NT2/D1 (cell line): ENCODE data around the gene TXN.

ENCODE experiments used
- DNase-seq: peaks from one replicate; pipeline ENCODE4 v3.0.0-alpha.2; 2011; ENCODE audit warnings: low read depth, low spot score
- H3K27me3 ChIP-seq: 2 replicates; pipeline ENCODE4 v1.6.0; 2011; ENCODE audit warnings: mild to moderate bottlenecking; ENCODE audit not compliant: insufficient read length, insufficient read depth
- H3K36me3 ChIP-seq: 2 replicates; pipeline ENCODE4 v1.6.1; 2011; ENCODE audit warnings: mild to moderate bottlenecking, low read length, mixed read lengths; ENCODE audit not compliant: insufficient read depth, insufficient read length
- H3K4me1 ChIP-seq: 2 replicates; pipeline ENCODE4 v1.5.1; 2011; ENCODE audit not compliant: insufficient read depth, insufficient read length
- H3K4me3 ChIP-seq: 2 replicates; pipeline ENCODE4 v1.5.1; 2011; ENCODE audit warnings: low read depth; ENCODE audit not compliant: insufficient read length
- H3K9ac ChIP-seq: 2 replicates; pipeline ENCODE4 v1.6.0; 2011; ENCODE audit warnings: low read depth; ENCODE audit not compliant: insufficient read length
- H3K9me3 ChIP-seq: 2 replicates; pipeline ENCODE4 v1.5.1; 2011; ENCODE audit warnings: mild to moderate bottlenecking, low read length; ENCODE audit not compliant: insufficient read depth
- SUZ12 ChIP-seq: IDR thresholded peaks from 2 replicates; pipeline ENCODE4 v1.6.1; 2011; ENCODE audit not compliant: insufficient read length, insufficient read depth; ENCODE audit errors: extremely low read depth
- YY1 ChIP-seq: IDR thresholded peaks from 2 replicates; pipeline ENCODE4 v1.6.1; 2011; ENCODE audit not compliant: insufficient read length, insufficient read depth
- ZNF274 ChIP-seq: IDR thresholded peaks from 2 replicates; pipeline ENCODE4 v1.6.1; 2011; ENCODE audit warnings: mild to moderate bottlenecking, low read depth, low read length

The TXN gene

DNA sequence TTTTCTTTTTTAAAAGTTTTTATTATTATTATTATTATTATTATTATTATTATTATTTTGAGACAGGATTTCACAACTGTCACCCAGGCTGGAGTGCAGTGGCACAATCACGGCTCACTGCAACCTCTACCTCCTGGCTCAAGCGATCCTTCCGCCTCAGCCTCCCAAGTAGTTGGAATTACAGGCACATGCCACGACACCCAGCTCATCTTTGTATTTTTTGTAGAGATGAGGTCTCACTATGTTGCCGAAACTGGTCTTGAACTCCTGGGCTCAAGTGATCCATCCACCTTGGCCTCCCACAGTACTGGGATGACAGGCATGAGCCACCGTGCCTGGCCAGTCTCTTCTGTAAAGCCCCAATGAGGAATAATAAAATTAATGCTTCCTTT is 31.0 kb upstream of the TXN start:
- Histone ChIP-seq H3K4me1 (no peaks in the 10 kb centered on the region), H3K27me3 (no peaks in the 10 kb centered on the region), H3K4me3 (no peak overlapping the region), H3K9me3 (no peaks in the 10 kb centered on the region), H3K36me3 (no peaks in the 10 kb centered on the region), H3K9ac (no peak overlapping the region)
- DNase-seq, result no peak
- TF ChIP-seq ZNF274, result no peak
- no peak for TF ChIP-seq YY1
- TF ChIP-seq SUZ12, result no peak

DNA sequence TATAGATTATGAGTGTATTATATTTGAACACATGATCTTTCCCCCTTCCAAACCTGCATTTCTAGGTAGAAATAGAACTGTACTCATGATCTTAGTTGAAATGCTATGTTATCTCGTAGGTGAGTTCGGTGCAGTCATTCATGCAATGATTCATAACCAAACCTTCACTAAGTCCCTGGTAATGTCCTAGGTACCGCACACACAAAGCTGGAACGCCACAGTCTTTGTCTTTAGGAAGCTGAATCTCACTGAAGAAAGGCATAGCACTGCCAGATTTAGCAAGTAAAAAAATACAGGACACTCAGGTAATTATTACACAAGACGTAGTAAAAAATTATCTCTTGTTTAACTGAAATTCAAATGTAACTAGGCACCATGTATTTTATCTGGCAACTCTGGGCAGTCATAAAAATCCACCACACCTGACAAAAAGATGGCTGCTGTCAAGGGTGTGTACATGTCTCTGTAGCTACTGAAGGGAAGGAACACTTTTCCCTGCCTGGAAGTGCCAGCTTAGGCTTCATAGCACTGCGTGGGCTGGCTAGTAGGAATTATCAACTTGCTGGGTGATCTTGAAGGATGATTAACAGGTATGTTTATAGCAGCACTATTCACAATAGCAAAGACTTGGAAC is 28.0 kb upstream of the TXN start:
- H3K9me3 ChIP-seq, result no peaks in the 10 kb centered on the region
- no peaks in the 10 kb centered on the region for H3K27me3 ChIP-seq
- H3K4me1 ChIP-seq, result no peaks in the 10 kb centered on the region
- TF ChIP-seq SUZ12 (no peak), YY1 (no peak), ZNF274 (no peak)
- no peak overlapping the region for H3K4me3 ChIP-seq
- no peak for DNase-seq
- H3K36me3 ChIP-seq, result no peaks in the 10 kb centered on the region
- H3K9ac ChIP-seq, result no peak overlapping the region

- no peak for TF ChIP-seq SUZ12
- no peak for TF ChIP-seq ZNF274
- TF ChIP-seq YY1, result no peak
- Histone ChIP-seq H3K4me1 (no peaks in the 10 kb centered on the region), H3K36me3 (no peaks in the 10 kb centered on the region), H3K9ac (no peak overlapping the region), H3K4me3 (no peak overlapping the region), H3K9me3 (no peaks in the 10 kb centered on the region), H3K27me3 (no peaks in the 10 kb centered on the region)
- no peak for DNase-seq
Observed at GRCh38 chr9:110283751-110284150, 27.4 kb upstream of the TXN start.

GRCh38 chr9:110282739-110283081 is 26.4 kb upstream of the TXN start:
- TF ChIP-seq SUZ12 (no peak), ZNF274 (no peak), YY1 (no peak)
- Histone ChIP-seq H3K4me3 (no peak overlapping the region), H3K9ac (no peak overlapping the region), H3K27me3 (no peaks in the 10 kb centered on the region), H3K9me3 (no peaks in the 10 kb centered on the region), H3K36me3 (no peaks in the 10 kb centered on the region), H3K4me1 (no peaks in the 10 kb centered on the region)
- no peak for DNase-seq

- no peak for TF ChIP-seq YY1
- no peak for TF ChIP-seq SUZ12
- TF ChIP-seq ZNF274, result no peak
- Histone ChIP-seq H3K9me3 (no peaks in the 10 kb centered on the region), H3K27me3 (no peaks in the 10 kb centered on the region), H3K36me3 (no peaks in the 10 kb centered on the region), H3K4me3 (no peak overlapping the region), H3K4me1 (no peaks in the 10 kb centered on the region), H3K9ac (no peak overlapping the region)
- DNase-seq, result no peak
Observed at GRCh38 chr9:110282018-110282738, 25.9 kb upstream of the TXN start.

DNA sequence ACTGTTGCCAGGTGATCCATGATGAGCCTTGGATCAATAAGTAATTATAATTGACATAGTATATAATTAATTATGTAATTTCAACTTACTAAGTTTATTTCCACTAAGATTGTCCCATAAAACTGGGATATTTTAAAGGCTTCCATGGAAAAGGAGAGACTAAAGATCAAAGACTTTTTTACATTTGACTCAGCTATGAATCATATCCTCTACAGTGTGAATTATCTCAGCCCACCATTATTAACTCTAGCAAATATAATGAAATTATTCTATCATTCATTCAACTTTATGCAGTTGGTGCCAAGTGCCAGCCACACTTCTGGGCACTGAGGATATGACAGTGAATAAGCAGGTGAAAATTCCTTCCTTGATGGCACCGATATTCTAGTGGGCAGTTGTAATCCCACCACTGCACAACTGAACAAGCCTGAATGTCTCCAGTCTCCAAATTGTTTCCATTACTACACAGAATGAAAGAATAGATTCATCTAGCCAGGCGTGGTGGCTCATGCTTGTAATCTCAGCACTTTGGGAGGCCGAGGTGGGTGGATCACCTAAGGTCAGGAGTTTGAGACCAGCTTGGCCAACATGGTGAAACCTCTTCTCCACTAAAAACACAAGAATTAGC is 21.9 kb upstream of the TXN start:
- no peak overlapping the region for H3K4me3 ChIP-seq
- no peak for DNase-seq
- no peak for TF ChIP-seq ZNF274
- TF ChIP-seq SUZ12, result no peak
- TF ChIP-seq YY1, result no peak
- no peaks in the 10 kb centered on the region for H3K36me3 ChIP-seq
- no peaks in the 10 kb centered on the region for H3K9me3 ChIP-seq
- H3K27me3 ChIP-seq, result no peaks in the 10 kb centered on the region
- H3K4me1 ChIP-seq, result no peaks in the 10 kb centered on the region
- no peak overlapping the region for H3K9ac ChIP-seq

DNA sequence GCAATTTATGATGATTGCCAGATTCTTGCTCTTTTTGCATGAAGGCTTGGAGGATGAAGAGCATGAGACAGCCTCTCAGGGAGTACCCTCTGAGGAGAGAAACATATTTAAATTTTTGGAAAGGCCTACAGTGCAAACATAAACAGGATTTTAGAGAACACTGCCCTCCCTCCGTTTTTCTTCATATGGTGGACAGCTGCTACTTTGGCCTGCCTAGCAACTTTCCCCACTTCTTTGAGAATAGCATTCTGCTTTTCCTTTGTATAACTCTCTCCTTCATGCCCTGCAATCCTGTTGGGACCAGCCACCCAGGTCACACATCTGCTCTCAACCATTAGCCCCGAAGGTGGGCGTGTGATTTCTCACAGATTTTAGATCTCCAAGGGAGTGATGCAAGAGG is 20.5 kb upstream of the TXN start:
- Histone ChIP-seq H3K9me3 (no peaks in the 10 kb centered on the region), H3K27me3 (no peaks in the 10 kb centered on the region), H3K9ac (no peak overlapping the region), H3K36me3 (no peaks in the 10 kb centered on the region), H3K4me3 (no peak overlapping the region), H3K4me1 (no peaks in the 10 kb centered on the region)
- DNase-seq, result no peak
- no peak for TF ChIP-seq SUZ12
- no peak for TF ChIP-seq YY1
- TF ChIP-seq ZNF274, result no peak
